Superior temporal gyrus (tissue), 1 donor: ENCODE data around the gene RIIAD1.

ENCODE experiments used
- DNase-seq: peaks from one replicate; pipeline ENCODE4 v3.0.0-alpha.2; 2016; ENCODE audit errors: extremely low spot score

The RIIAD1 gene

GRCh38 chr1:151711044-151711800, 10.1 kb upstream of the RIIAD1 start:
- DNase-seq = no peak

- no peak for DNase-seq
Observed at GRCh38 chr1:151711951-151712350, 9.4 kb upstream of the RIIAD1 start.

GRCh38 chr1:151713044-151713443, 8.3 kb upstream of the RIIAD1 start:
- DNase-seq = no peak

- no peak for DNase-seq
Observed at GRCh38 chr1:151713874-151714273, 7.4 kb upstream of the RIIAD1 start.

DNA sequence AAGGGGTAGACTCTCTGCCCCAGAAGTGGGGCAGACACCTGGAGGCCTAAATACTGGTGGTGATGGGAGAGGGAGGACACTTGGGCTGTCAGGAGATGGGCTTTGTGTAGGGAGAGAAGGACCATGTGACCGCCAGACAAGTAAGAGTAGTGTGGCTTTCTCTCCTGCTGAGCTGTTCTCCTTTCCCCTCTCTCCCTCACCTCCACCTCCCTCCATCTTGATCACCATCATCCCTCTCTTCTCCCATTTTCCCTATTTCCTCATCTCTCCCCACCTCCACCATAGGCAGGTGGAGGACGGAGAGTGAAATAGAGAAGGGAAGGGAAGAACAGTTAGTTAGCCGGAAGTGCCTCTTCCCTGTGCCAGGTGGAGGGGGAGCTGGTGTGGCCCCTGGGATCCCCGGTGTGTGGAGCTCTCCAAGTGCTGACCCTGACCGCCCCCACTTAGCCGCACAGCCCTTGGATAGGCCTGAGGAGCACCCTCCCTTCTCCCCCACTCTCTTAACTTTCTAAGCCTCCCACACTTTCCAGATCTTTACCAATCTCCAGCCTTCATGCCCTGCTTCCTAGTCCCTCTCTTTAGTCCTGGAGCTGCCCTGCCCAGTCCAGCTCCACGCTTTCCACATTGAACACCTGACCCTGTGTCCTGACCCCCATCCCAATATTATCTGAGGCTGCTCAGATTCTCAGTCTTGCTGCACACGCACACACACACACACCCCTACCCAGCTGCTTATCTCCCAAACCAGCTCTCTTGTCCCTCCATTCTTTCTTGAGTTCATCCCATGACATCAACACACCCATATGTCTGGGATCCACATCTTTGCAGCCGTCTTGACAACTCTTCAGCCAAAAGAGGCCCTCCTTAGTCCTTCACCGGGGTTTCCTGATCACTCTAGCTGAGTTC, 6.2 kb upstream of the RIIAD1 start:
- DNase-seq = no peak

GRCh38 chr1:151715726-151716404, 5.5 kb upstream of the RIIAD1 start:
- DNase-seq = no peak

GRCh38 chr1:151716405-151716762, 4.9 kb upstream of the RIIAD1 start:
- no peak for DNase-seq

DNA sequence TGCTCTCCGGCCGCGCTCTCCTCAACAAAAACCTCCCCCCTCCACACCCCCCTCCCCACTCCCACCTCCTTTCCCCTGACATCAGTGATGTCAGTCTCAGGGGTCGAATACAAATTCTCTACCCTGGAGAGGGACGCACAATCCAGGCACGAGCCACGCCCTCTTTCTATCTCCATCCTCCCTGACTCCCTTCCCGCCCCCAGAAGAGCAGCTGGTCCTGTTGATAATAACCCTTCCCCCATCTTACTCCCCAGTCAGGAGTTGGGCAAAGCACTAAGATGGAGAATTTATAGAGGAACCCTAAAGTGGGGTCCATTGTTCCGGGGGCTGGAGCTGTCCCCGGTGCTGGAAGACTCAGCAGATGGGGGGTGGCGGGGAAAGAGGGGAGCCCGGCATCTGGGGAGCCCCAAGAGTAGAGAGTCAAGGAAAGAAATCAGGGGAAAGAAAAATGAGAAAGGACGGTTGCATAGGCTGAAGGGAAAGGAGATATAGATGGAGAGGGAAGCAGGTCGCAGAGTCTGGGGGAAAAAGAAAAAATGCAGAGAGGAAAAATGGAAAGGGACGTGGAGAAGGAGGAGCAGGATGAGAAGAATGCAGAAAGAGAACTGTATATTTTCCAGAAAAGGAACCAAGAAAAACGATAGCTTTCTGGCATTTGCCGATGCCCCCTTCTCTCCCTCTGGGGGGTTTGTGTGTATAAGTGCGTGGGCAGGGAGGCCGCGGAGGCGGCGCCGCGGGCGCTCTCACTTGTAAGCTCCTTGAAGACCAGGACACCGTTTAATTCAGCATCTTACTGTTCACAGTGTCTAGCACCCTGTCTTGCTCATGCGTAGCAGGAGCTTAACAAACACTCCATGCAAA, 4.3 kb upstream of the RIIAD1 start, which contains the start of gene CELF3:
CELF3 (minus strand) TSS at position 33 of the 861 bp plus-strand sequence. CDS start 783 bp downstream, outside the sequence.
- peak; percentile 76 for DNase-seq

- DNase-seq = peak; percentile 52
Observed at GRCh38 chr1:151718011-151718431, 3.3 kb upstream of the RIIAD1 start.

- DNase-seq = no peak
Observed at GRCh38 chr1:151718666-151719065, 2.7 kb upstream of the RIIAD1 start.

DNA sequence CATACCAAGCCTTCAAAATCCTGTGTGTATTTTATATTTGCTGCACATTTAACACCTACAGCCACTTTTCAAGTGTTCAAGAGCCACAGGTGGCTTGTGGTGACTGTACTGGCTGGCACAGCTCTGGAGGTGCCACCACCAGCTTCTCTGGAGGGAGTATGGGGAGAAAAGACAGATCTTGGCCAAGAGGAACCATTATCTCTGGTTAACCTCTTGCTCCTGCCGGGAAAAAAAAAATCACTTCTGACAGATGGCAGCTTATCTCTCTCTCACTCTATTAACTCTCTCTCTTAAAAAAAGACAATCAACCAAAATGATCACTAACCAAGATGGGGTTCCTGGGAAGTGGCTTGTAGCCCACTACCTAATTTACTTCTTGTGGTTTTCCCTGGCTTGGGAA, 1.2 kb upstream of the RIIAD1 start:
- no peak for DNase-seq

- no peak for DNase-seq
Observed at GRCh38 chr1:151720554-151720953, 768 bp upstream of the RIIAD1 start.

DNA sequence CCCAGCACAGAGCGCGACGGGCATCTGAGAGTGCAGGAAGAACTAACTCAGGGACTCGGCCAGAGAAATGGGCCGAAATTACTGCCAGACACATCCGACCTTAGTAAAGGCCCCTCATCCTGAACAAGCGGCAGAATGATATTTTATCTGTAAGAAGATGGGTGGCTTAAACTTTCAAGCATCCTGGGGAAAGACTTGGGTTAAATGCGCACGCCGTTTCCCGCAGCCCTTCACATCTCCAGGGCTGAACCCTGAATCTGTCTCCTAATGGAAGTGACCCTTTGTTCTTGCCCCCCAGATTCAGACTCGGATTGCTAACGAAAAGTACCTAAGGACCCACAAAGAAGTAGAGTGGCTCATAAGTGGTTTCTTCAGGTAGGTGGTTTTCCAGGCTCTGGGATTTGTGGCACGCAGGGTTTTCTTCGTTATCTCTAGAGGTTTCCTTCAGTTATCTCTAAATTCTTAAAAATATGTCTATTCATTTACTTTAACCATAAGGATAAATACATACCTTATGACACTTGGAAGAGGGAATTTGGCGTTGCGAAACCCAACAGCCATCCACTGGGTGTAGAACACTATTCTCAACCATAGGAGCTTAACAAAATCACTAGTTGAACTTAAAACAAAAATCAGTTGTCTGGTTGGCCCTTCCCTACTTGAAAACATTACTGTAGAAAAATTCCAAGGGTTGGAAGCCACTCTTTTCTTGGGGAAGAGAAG, 627 bp downstream of the RIIAD1 start:
- DNase-seq = no peak

DNA sequence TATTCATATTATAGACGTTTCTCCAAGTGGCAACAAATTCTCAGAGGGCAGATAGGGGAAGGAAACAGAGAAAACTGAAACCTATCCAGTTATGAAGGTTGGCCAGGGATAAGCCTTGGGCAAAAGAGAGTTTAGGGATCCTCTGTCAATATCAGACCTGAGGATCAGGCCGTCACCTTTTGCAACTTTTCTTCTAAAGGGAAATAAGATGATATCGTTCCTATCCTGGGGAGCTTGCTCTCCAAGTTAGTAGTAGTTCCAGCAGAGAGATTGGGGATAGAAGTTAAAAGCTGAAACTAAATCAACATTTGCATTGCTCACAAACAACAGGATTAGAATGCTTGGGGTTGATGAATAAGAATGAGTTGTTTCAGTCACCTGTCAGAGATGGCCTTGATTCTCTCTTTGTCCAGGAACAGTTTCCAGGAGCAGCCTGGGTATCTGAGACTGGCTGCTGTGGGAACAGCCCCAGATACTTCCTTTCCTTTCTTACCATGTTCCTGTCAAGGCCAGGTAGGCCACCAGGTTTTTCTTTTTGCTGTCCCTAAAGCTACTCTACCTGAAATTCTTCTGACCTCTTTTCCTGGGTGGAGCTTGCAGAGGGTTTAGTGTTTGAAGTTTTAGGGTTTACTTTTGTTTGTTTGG, 2.5 kb downstream of the RIIAD1 start:
- DNase-seq = no peak

GRCh38 chr1:151728151-151729054, 7.1 kb downstream of the RIIAD1 start:
- peak; percentile 82 for DNase-seq

GRCh38 chr1:151729157-151729965, 8.0 kb downstream of the RIIAD1 start:
- DNase-seq = no peak

DNA sequence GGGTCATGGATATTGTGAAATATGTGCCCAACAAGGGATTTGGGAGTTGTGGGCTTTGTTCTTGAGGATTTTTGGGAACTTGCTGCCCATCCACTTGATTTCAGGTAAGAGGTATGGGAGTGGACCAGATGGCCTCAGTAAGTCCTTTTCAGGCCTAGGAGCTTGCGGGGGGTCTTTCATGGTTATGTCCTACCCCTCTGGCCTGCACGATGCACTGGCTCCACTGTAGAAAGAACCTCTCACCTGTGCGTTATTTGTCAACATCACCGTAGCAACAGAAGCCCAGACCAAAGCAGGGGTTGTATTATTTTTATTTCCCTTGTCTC, 8.6 kb downstream of the RIIAD1 start:
- DNase-seq = no peak

DNA sequence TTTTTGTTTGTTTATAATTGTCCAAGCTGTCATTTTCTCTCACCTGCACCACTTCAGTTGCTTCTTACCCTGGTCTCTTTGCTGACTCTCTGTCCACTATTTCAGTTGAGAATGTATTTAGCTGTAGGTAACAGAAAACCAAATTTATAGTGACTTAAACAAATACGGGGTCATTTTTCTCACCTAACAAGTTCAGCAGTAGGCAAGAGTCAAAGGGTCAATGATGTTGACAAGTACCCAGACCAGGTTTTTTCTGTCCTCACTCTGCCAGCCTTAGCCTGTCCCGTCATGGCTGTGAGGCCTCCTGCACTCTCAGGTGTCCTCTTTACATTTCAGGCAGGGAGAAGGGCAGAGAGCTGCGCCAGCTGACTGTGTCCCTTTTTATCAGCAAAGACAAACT, 11.8 kb downstream of the RIIAD1 start:
- DNase-seq = no peak
